ENCODE results near the gene HIP1R. TPM values are rescaled to one million over a fixed set of nuclear protein-coding genes. Genes with fewer than 3 reads are reported as not detected.

The HIP1R gene
- total and polyA plus RNA-seq, 2 of the 13 experiments (the other 11 are each of a cell fraction or from before 2014, with no cell fraction given) = 18.4 to 25.5 TPM

- TF ChIP-seq GLI4 (CRISPR knock-in tag; IDR thresholded peaks at IDR 0.05; ENCODE audit: borderline replicate concordance) = no peak
These were observed 23.5 kb downstream of the HIP1R start (continued) for GRCh38 chr12:122858591-122859302.

- Histone ChIP-seq H3K79me2 (ENCODE audit: insufficient read depth, low read length) (no peaks in the 10 kb centered on the region), H2AFZ (ENCODE audit: low read length) (no peak overlapping the region), H4K20me1 (ENCODE audit: insufficient read depth, low read length) (no peaks in the 10 kb centered on the region), H3K4me1 (ENCODE audit: insufficient read depth, low read length) (peaks cover 51% of the 10 kb centered on the region), H3K27ac (ENCODE audit: extremely low read length, insufficient read depth, low read length) (no peak overlapping the region), H3K4me3 (replicated peaks in 1 of 3; ENCODE audit: insufficient read depth in 1 of 3, low read depth in 2 of 3, low read length in 3 of 3) (no peak overlapping the region), H3K9ac (ENCODE audit: insufficient read depth, low read depth, low read length) (no peak overlapping the region), H3K27me3 (ENCODE audit: control insufficient read depth in 1 of 2, insufficient read depth in 2 of 2, low read length in 2 of 2) (no peaks in the 10 kb centered on the region), H3K4me2 (ENCODE audit: low read depth, low read length) (no peak overlapping the region), H3K9me3 (ENCODE audit: low read length) (no peaks in the 10 kb centered on the region), H3K36me3 (replicated peaks in 1 of 2; ENCODE audit: control insufficient read depth in 1 of 2, insufficient read depth in 2 of 2, low read length in 2 of 2) (peaks cover 0 to 3% of the 10 kb centered on the region in 2 experiments; a peak in 2 of 5 replicates)
- intact Hi-C loops (cut with micrococcal nuclease; ENCODE audit: unreplicated experiment) (loop anchor here (1.0 kb wide), 1 partner anchor 93 kb away; no protein-coding TSS in a partner anchor), in situ Hi-C loops (cut with HindIII; ENCODE audit: extremely low pct_ligation_motif_present, low pct_unique_long_range_greater_than_20kb) (loop anchor here (25.0 kb wide), 1 partner anchor 378 kb away; the partner anchor contains the start of genes MPHOSPH9 and MTRFR)
- 95% methylated on average over 15 of the region's 26 CpGs for WGBS (ENCODE audit: low lambda C conversion rate)
- ChIA-PET CTCF (ENCODE audit: low intra/inter-chr PET ratio, low total read pairs) (interaction anchor here (2.0 kb wide), 1 partner anchor 92 kb away, joined by 34 read pairs; no protein-coding TSS in a partner anchor), POLR2A (no interaction called here)
- peak; percentile 20 for TF ChIP-seq AGO1 (IDR thresholded peaks at IDR 0.05; ENCODE audit: low read depth, low read length, poor library complexity, severe bottlenecking)
- no peak for TF ChIP-seq PAX8 (CRISPR knock-in tag; IDR thresholded peaks at IDR 0.05; ENCODE audit: borderline replicate concordance)
- TF ChIP-seq KDM6A (CRISPR knock-in tag; IDR thresholded peaks at IDR 0.05; ENCODE audit: low read depth) = no peak
- no peak for TF ChIP-seq ARNTL (CRISPR knock-in tag; IDR thresholded peaks at IDR 0.05)
- TF ChIP-seq SRSF9 (IDR thresholded peaks at IDR 0.05; ENCODE audit: borderline replicate concordance, insufficient read depth, low read depth, low read length, poor library complexity, severe bottlenecking) = no peak
- TF ChIP-seq E2F1 (CRISPR knock-in tag; IDR thresholded peaks at IDR 0.05) = no peak
- TF ChIP-seq DDIT3 (CRISPR knock-in tag; IDR thresholded peaks at IDR 0.05) = no peak
- FAIRE-seq (no peak), ATAC-seq (no peak), DNase-seq (ENCODE audit: low spot score) (no peak)
- BruUV-seq (replicated peaks) = no TSS peak
These were observed 24.2 kb downstream of the HIP1R start for GRCh38 chr12:122859303-122860039.

Data from HepG2 (cell line).